Stimulated activated CD8-positive, alpha-beta memory T cell treated with anti-CD3 and anti-CD28 coated beads, Interleukin-7, amount 100 ng/mL, for 48 hours (primary cell): ENCODE data around the gene MYO15B.
"Not testable (repeated sequence)": the region's sequence is repeated elsewhere in the genome, so short reads cannot be mapped to it uniquely, and the experiment has no call there.

Source experiments
- DNase-seq, 2 donors: peaks; one replicate each; pipeline ENCODE4 v3.0.0-alpha.2; 2020; ENCODE audit warnings: low read depth in 1 of 2; ENCODE audit errors: extremely low read depth in 1 of 2

Gene MYO15B

GRCh38 chr17:75637143-75637538 is 49.5 kb downstream of the MYO15B start:
- DNase-seq, result no peak

GRCh38 chr17:75637551-75637950 is 50.0 kb downstream of the MYO15B start:
- DNase-seq, result no peak

- DNase-seq, result not testable (repeated sequence)
Measured at GRCh38 chr17:75638039-75638438, 50.4 kb downstream of the MYO15B start.

- no peak for DNase-seq
Measured at GRCh38 chr17:75638893-75639292, 51.3 kb downstream of the MYO15B start.

GRCh38 chr17:75639327-75639726 is 51.7 kb downstream of the MYO15B start:
- DNase-seq, result no peak

GRCh38 chr17:75639771-75640555 is 52.4 kb downstream of the MYO15B start:
- DNase-seq, result no peak

- DNase-seq, result no peak
Measured at GRCh38 chr17:75640556-75641119, 53.0 kb downstream of the MYO15B start.

- DNase-seq, result no peak
Measured at GRCh38 chr17:75641343-75641742, 53.7 kb downstream of the MYO15B start.

GRCh38 chr17:75642182-75642783 is 54.7 kb downstream of the MYO15B start:
- DNase-seq, result no peak

GRCh38 chr17:75642784-75643642 is 55.4 kb downstream of the MYO15B start:
- no peak for DNase-seq

GRCh38 chr17:75643643-75644017 is 56.0 kb downstream of the MYO15B start:
- DNase-seq, result no peak

GRCh38 chr17:75645501-75645888 is 57.9 kb downstream of the MYO15B start:
- no peak for DNase-seq

- DNase-seq, result no peak
Measured at GRCh38 chr17:75645889-75646637, 58.5 kb downstream of the MYO15B start.

- no peak for DNase-seq
Measured at GRCh38 chr17:75646638-75646992, 59.0 kb downstream of the MYO15B start.

GRCh38 chr17:75647061-75647460 is 59.5 kb downstream of the MYO15B start:
- DNase-seq, result no peak

- DNase-seq, result no peak
Measured at GRCh38 chr17:75647921-75648320, 60.3 kb downstream of the MYO15B start.

- no peak for DNase-seq
Measured at GRCh38 chr17:75649687-75650086, 62.1 kb downstream of the MYO15B start.

GRCh38 chr17:75650874-75651273 is 63.3 kb downstream of the MYO15B start:
- no peak for DNase-seq

GRCh38 chr17:75652341-75652740 is 64.7 kb downstream of the MYO15B start:
- no peak for DNase-seq

GRCh38 chr17:75652934-75653549 is 65.4 kb downstream of the MYO15B start:
- peak in 1 of 2 donors; percentile 18 for DNase-seq
